ENCODE measurements around the gene PACS1.

PACS1 gene

DNA sequence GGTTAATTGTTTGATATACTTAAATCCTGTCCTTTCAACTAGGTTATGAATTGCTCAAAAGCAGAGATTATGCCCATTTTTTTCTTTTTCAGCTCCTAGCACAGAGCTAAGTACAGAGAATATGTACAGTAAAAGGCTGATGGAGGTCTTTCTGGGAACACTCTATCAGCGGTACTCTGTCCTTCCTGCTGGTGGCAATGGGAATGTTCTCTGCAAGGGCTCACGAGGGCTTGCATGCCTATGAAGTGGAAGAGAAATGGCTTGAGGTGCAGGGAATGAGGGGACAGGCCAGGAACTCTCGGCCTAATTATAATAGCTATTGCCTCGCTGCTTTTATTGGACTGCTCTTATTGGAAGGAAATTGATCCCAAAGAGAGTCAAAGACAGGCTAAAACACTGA, 114.7 kb downstream of the PACS1 start:
- no peak for DNase-seq (ENCODE audit: low read depth in 2 of 2)

DNA sequence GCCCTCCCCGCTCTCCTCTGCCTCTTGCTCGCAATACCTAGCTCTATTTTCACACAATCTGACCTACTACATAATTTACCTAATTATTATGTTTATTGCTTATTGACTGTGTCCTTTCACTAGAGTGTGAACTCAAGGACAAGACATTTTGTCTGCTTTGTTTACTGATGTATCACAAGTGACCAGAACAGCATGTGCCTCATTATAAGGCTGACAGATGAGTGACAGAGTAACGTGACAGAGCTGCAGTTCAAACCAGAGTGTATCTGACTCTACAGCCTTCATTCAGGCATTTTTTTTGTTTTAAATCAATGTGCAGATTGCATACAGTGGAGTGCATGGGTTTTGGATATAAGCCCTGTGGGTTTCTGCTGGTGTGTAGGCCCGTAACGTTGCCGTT, 116.4 kb downstream of the PACS1 start:
- no peak for DNase-seq (ENCODE audit: low read depth in 2 of 2)

DNA sequence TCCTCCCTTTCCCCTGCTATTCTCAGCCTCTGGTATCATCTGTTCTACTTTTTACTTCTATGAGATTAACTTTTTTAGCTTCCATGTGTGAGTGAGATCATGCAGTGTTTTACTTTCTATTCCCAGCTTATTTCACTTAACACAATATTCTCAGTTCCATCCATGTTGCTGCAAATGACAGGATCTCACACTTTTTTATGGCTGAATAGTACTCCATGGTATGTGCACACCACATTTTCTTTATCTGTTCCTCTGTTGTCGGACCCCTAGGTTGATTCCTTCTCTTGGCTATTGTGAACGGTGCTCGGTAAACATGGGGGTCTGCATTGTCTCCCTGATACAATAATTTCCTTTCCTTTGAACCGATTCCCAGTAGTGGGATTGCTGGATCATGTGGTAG, 117.4 kb downstream of the PACS1 start:
- no peak for DNase-seq (ENCODE audit: low read depth in 2 of 2)

- DNase-seq (ENCODE audit: low read depth in 2 of 2), result no peak
These were observed 118.5 kb downstream of the PACS1 start for GRCh38 chr11:66188580-66188979.

GRCh38 chr11:66189031-66189745, 119.1 kb downstream of the PACS1 start:
- DNase-seq (ENCODE audit: low read depth in 2 of 2), result no peak

- DNase-seq (ENCODE audit: low read depth in 2 of 2), result no peak
These were observed 120.7 kb downstream of the PACS1 start for GRCh38 chr11:66190786-66191185.

DNA sequence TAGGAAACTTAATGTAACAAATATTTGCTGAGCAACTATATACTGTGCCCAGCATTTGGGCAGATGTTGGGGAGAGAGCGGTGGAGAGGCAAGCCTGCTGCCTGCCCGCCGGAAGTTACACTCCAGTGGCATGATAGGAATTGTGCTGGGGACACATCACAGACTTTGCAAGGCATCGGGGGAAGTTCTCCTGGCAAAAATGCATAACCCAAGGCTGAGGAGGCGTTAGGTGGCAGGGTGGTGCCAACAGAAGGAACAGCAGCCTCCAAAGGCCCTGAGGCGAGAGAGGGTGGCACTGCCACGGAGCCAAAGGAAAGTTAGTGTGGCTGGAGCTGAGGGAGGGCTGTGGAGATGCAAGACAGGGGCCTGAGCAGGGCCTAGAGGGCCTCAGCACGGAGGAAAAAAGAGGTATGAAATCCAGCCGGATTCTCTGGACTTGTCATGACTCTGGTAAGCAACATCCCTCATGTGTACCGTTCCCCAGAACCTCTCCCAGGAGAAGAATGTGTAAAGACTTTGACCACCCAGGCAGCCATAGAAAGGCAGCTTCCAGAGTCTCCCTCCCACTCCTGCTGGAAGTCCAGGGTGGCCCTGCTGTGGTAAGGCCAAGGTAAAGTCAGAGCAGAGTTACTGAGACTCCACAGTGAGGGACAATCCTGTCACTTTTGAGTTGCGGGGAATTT, 122.2 kb downstream of the PACS1 start:
- no peak for DNase-seq (ENCODE audit: low read depth in 2 of 2)

GRCh38 chr11:66194391-66194790, 124.3 kb downstream of the PACS1 start:
- no peak for DNase-seq (ENCODE audit: low read depth in 2 of 2)

- DNase-seq (ENCODE audit: low read depth in 2 of 2), result no peak
These were observed 125.8 kb downstream of the PACS1 start for GRCh38 chr11:66195867-66196266.

GRCh38 chr11:66203847-66204246, 133.8 kb downstream of the PACS1 start:
- DNase-seq (ENCODE audit: low read depth in 2 of 2), result no peak

- no peak for DNase-seq (ENCODE audit: low read depth in 2 of 2)
These were observed 134.3 kb downstream of the PACS1 start for GRCh38 chr11:66204412-66204811.

DNA sequence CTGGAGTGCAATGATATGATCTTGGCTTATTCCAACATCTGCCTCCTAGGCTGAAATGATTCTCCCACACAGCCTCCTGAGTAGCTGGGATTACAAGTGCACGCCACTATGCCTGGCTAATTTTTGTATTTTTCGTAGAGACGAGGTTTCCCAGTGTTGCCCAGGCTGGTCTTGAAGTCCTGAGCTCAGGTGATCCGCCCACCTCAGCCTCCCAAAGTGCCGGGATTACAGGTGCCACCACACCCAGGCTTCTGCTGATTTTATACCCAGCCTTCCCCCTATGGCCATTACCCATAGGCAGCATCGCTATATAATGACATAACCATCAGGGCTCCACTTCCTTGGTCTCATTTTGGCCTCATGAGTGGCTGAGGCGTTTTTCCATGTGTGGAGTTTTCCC, 137.7 kb downstream of the PACS1 start:
- DNase-seq (ENCODE audit: low read depth in 2 of 2), result no peak

DNA sequence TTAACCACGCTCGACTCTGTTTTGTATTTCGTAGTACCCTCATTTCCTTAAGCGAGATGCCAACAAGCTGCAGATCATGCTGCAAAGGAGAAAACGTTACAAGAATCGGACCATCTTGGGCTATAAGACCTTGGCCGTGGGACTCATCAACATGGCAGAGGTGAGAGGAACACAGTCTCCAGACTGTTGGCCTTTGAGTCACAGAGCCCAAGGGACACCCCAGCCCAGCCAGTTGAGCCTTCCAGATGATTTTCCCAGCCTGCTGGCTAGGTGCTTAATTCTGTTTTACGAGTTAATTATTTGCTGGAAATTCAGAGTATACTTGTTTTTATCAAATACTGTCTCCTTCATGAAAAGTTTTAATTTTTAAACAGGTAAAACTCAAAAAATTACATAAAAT, 141.0 kb downstream of the PACS1 start:
- no peak for DNase-seq (ENCODE audit: low read depth in 2 of 2)

- DNase-seq (ENCODE audit: low read depth in 2 of 2), result no peak
These were observed 146.8 kb downstream of the PACS1 start for GRCh38 chr11:66216911-66217310.

DNA sequence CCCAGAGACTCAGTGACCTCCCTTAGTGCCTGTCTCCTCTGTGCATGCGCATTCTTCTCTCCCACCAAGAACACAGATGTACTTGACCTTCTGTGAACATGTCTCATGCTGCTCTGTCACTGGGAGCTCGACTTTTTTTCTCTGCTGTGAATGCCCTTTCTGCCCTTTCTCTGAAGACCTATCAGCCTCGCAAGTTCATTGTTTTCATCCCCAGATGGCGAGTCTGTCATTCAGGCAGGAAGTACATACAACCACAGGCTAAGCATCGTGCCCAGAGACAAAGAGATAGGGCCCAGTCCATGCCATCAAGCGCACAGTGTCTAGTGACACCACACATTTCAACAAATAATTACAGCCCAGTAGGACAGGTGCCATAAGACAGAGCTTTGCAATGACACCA, 148.0 kb downstream of the PACS1 start:
- no peak for DNase-seq (ENCODE audit: low read depth in 2 of 2)

DNA sequence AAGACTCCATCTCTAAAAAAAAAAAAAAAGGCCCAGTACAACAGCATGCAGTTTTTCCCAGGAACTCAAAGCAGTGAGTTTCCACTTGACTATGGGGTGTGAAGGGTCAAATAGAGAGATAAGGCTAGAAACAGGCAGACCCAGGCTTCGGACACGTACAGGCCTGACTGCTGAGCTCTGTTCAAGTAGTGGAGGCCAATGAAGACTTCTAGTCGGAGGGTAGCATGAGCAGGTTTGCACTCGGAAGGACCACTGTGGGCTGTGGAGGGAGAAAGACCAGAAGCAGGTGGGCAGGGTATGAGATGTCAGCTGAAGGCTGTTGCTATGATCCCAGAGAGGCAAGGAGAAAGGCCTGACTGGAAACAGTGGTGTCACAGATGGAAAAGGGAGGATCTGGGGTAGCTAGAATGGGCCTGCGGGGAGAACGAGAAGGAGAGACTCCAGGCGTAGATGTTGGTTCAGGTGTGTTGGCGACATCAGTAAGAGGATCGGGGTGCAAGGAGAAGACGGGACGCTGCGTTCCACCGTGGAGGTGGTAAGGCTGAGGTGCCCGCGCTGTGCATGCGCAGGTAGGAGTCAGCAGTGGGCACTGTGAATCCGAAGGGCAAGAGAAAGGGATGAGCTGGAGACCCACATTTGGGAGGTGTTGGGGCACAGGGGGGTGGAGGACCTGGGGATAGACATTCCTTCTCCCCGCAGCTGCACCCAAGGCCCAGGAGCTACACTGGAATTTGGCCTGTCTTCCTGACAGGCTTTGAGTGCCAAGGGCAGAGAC, 149.0 kb downstream of the PACS1 start:
- DNase-seq (ENCODE audit: low read depth in 2 of 2), result no peak

- DNase-seq (ENCODE audit: low read depth in 2 of 2), result no peak
These were observed 149.9 kb downstream of the PACS1 start for GRCh38 chr11:66219846-66220565.

DNA sequence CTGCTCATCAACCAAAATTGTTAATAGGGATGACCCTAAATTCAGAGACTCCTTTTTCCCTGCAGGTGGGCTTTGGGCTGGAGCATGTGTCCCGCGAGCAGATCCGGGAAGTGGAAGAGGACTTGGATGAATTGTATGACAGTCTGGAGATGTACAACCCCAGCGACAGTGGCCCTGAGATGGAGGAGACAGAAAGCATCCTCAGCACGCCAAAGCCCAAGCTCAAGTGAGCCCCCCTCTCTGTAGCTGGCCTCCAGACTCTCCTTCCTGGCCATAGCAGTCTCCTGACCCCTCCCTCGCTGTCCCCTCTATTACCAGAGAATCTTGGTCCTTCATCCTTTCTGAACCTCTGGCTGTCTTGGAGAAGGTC, 150.5 kb downstream of the PACS1 start:
- DNase-seq (ENCODE audit: low read depth in 2 of 2), result no peak

DNA sequence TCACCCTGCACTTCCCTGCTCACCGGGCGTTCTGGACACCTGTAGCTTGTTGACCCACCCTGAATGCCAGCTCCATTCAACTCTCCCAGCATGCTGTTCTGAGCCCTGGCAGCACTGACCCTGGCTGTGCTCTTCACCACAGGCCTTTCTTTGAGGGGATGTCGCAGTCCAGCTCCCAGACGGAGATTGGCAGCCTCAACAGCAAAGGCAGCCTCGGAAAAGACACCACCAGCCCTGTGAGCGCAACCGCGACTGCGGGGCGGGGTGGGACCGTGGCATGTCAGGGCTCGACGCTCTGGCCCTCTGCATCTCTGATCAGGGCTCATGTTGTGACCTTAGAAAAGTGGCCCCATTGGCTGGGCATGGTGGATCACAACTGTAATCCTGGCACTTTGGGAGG, 150.9 kb downstream of the PACS1 start:
- no peak for DNase-seq (ENCODE audit: low read depth in 2 of 2)

DNA sequence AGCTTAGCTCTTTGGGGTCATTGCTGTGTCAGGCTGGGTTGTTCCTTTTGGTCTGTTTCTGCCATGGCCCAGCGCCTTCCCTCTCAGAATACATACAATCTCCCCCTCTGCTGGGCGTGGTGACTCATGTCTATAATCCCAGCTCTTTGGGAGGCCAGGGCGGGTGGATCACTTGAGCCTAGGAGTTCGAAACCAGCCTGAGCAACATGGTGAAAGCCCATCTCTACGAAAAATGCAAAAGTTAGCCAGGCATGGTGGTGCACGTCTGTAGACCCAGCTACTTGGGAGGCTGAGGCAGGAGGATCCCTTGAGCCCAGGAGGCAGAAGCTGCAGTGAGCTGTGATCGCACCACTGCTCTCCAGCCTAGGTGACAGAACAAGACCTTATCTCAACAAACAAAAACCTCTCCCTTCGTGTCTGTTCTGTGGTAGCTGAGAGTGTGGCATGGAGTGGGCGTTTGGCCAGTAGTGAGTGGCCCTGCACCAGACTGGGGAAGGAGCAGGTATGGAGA, 151.7 kb downstream of the PACS1 start:
- DNase-seq (ENCODE audit: low read depth in 2 of 2), result no peak

GRCh38 chr11:66222358-66223149, 152.5 kb downstream of the PACS1 start:
- DNase-seq (ENCODE audit: low read depth in 2 of 2), result peak; percentile 75 to 82

Measured in stimulated activated CD8-positive, alpha-beta memory T cell treated with anti-CD3 and anti-CD28 coated beads, Interleukin-15, amount 100 ng/mL, for 4 hours (primary cell).